Transverse colon (tissue), 4 donors: ENCODE measurements around the gene SLC30A9. TPM values are rescaled to one million over a fixed set of nuclear protein-coding genes. Genes with fewer than 3 reads are reported as not detected.

Source experiments
- DNase-seq: peaks from one replicate; pipeline ENCODE4 v3.0.0-alpha.2; 2019
- H3K27ac ChIP-seq, 4 donors: fragments of 200-600 bp; sonication (generic); 2 replicates each; pipeline ENCODE4 v1.5.1; 2016 to 2018; ENCODE audit warnings: inconsistent platforms in 4 of 4
- H3K27me3 ChIP-seq: fragments of 200-600 bp; sonication (generic); 2 replicates; pipeline ENCODE4 v1.5.1; 2017; ENCODE audit warnings: inconsistent platforms
- H3K36me3 ChIP-seq, 4 donors: fragments of 200-600 bp; sonication (generic); 2 replicates each; pipeline ENCODE4 v1.5.1; 2017 to 2019; ENCODE audit warnings: inconsistent platforms in 4 of 4
- H3K4me1 ChIP-seq, 4 donors: fragments of 200-600 bp; sonication (generic); 2 replicates each; pipeline ENCODE4 v1.5.1; 2017 to 2020; ENCODE audit warnings: inconsistent platforms in 4 of 4
- H3K4me3 ChIP-seq, 4 donors: fragments of 200-600 bp; sonication (generic); 1 replicate in 1 of 4; 2 replicates in 3 of 4; pipeline versions ENCODE4 v1.5.1 to v1.6.1; 2017 to 2019; ENCODE audit warnings: inconsistent platforms in 4 of 4
- H3K9me3 ChIP-seq, 2 donors: fragments of 200-600 bp; sonication (generic); 2 replicates each; pipeline ENCODE4 v1.5.1; 2017 to 2019; ENCODE audit warnings: inconsistent platforms in 2 of 2
- CTCF ChIP-seq, 5 experiments: fragments of 200-600 bp in 3 of 5; fragments of 450-650 bp in 2 of 5; sonication (generic) in 3 of 5; IDR thresholded peaks; 1 replicate in 2 of 5; 2 replicates in 3 of 5; pipeline ENCODE4 v1.5.1; 2016 to 2017; ENCODE audit warnings: antibody characterized with exemption in 5 of 5, inconsistent platforms in 3 of 5, mild to moderate bottlenecking in 2 of 5, moderate library complexity in 1 of 5
- EP300 ChIP-seq: sonication (generic); formaldehyde crosslinking; IDR thresholded peaks from one replicate; pipeline ENCODE4 v1.6.1; 2017; ENCODE audit warnings: antibody characterized with exemption, low read depth
- POLR2A ChIP-seq: fragments of 450-650 bp; IDR thresholded peaks from one replicate; pipeline ENCODE4 v1.6.1; 2016; ENCODE audit warnings: antibody characterized with exemption, mild to moderate bottlenecking, moderate library complexity
- POLR2AphosphoS5 ChIP-seq, 3 donors: sonication (generic); formaldehyde crosslinking; IDR thresholded peaks; one replicate each; pipeline ENCODE4 v1.6.1; 2016; ENCODE audit warnings: antibody characterized with exemption in 3 of 3
- WGBS, 2 donors: methylation state at CpG; one replicate each; pipeline ENCODE4 v1.1.5; 2018; ENCODE audit warnings: low coverage in 1 of 2; 5-methylcytosine and 5-hydroxymethylcytosine counted together
- in situ Hi-C, 4 donors: fragments of 200-750 bp; cut with MboI; loops; one replicate each; pipeline versions ENCODE4 v1.15.0 to v1.15.1; 2017; ENCODE audit warnings: low sequenced_read_pairs in 3 of 4, low pct_ligation_motif_present in 1 of 4, low pct_unique_long_range_greater_than_20kb in 1 of 4
- intact Hi-C: fragments of 100-400 bp; cut with DNase I; formaldehyde crosslinking; loops from one replicate; pipeline ENCODE4 v1.15.1; 2023; ENCODE audit warnings: low total_unique reads
- total RNA-seq, 4 donors: library from RNA; depleted of rRNA; stranded (reverse); fragments of >200 nt; gene quantifications; one replicate each; pipeline ENCODE4 v1.1.0, GENCODE V29; 2016

Gene SLC30A9
- total RNA-seq, 4 donors from 2014 or later, result 42.6 to 59.8 (median 47.9) TPM

- intact Hi-C loops (no loop called here), in situ Hi-C loops (no loop called here)
- Histone ChIP-seq H3K4me1 (no peaks in the 10 kb centered on the region), H3K9me3 (no peaks in the 10 kb centered on the region), H3K27ac (no peak overlapping the region), H3K36me3 (peaks cover 0 to 67% (median 20%) of the 10 kb centered on the region in 4 donors), H3K27me3 (no peaks in the 10 kb centered on the region), H3K4me3 (no peak overlapping the region)
- no peak for DNase-seq
- 81 to 83% methylated on average over 3 of the region's 3 CpGs for WGBS, 2 donors
- TF ChIP-seq EP300 (no peak), POLR2A (no peak), POLR2AphosphoS5 (IDR thresholded peaks at IDR 0.05) (no peak), CTCF (IDR thresholded peaks at IDR 0.05) (no peak)
Measured at GRCh38 chr4:41949531-41949930, 40.8 kb upstream of the SLC30A9 start.

GRCh38 chr4:41957634-41958033, 32.7 kb upstream of the SLC30A9 start:
- Histone ChIP-seq H3K27ac (no peak overlapping the region), H3K4me1 (no peaks in the 10 kb centered on the region), H3K4me3 (no peak overlapping the region), H3K27me3 (no peaks in the 10 kb centered on the region), H3K9me3 (no peaks in the 10 kb centered on the region), H3K36me3 (peaks cover 0 to 16% (median 5%) of the 10 kb centered on the region in 4 donors)
- no peak for DNase-seq
- intact Hi-C loops (no loop called here), in situ Hi-C loops (no loop called here)
- TF ChIP-seq EP300 (no peak), CTCF (IDR thresholded peaks at IDR 0.05) (no peak), POLR2AphosphoS5 (IDR thresholded peaks at IDR 0.05) (no peak), POLR2A (no peak)
- WGBS, 2 donors, result 35 to 43% methylated on average over 1 of the region's 1 CpG

GRCh38 chr4:41963105-41963504, 27.2 kb upstream of the SLC30A9 start:
- WGBS, 2 donors, result 95% methylated on average over 4 of the region's 4 CpGs; no CpG with 5 or more reads in 1 of the 2 donors
- Histone ChIP-seq H3K27ac (no peak overlapping the region), H3K36me3 (no peaks in the 10 kb centered on the region), H3K27me3 (no peaks in the 10 kb centered on the region), H3K9me3 (no peaks in the 10 kb centered on the region), H3K4me3 (no peak overlapping the region), H3K4me1 (no peaks in the 10 kb centered on the region)
- in situ Hi-C loops (no loop called here), intact Hi-C loops (no loop called here)
- TF ChIP-seq CTCF (IDR thresholded peaks at IDR 0.05), result peak in 2 of 5 experiments; percentile 19 to 22
- TF ChIP-seq POLR2A, result no peak
- no peak for DNase-seq

- intact Hi-C loops (no loop called here), in situ Hi-C loops (no loop called here)
- H3K27me3 ChIP-seq, result no peaks in the 10 kb centered on the region
- DNase-seq, result no peak
- no peaks in the 10 kb centered on the region for H3K9me3 ChIP-seq
- H3K4me1 ChIP-seq, result no peaks in the 10 kb centered on the region
- no peak overlapping the region for H3K27ac ChIP-seq
- H3K4me3 ChIP-seq, result no peak overlapping the region
- H3K36me3 ChIP-seq, result no peaks in the 10 kb centered on the region
- WGBS, 2 donors, result 98 to 100% methylated on average over 1 of the region's 1 CpG
- TF ChIP-seq CTCF (IDR thresholded peaks at IDR 0.05) (no peak), EP300 (no peak), POLR2AphosphoS5 (IDR thresholded peaks at IDR 0.05) (no peak), POLR2A (no peak)
Measured at GRCh38 chr4:41964401-41964800, 25.9 kb upstream of the SLC30A9 start.
